OCI-LY7 (cell line): ENCODE data around the gene PIK3C2A. TPM values are rescaled to one million over a fixed set of nuclear protein-coding genes. Genes with fewer than 3 reads are reported as not detected.

Experiments
- BruUV-seq: library from RNA; stranded (reverse); fragments of 400-500 nt; replicated peaks from 2 replicates; lab custom pipeline; 2021; lab: Mats Ljungman, UMichigan
- CTCF ChIA-PET: fragments of 300-600 bp; sonication (Branson Sonifier 250); formaldehyde crosslinking; loops from one replicate; lab custom pipeline; 2022; ENCODE audit warnings: antibody characterized with exemption; ENCODE audit not compliant: unreplicated experiment; lab: Charles Lee
- POLR2A ChIA-PET: fragments of 300-600 bp; sonication (Branson Sonifier 250); formaldehyde crosslinking; loops from one replicate; lab custom pipeline; 2022; ENCODE audit warnings: antibody characterized with exemption; lab: Charles Lee
- DNase-seq: peaks from one replicate; pipeline ENCODE4 v3.0.0-alpha.2; 2015; ENCODE audit warnings: low spot score
- H2AFZ ChIP-seq: fragments of 200-600 bp; sonication (generic), shearing (Covaris generic); 2 replicates; pipeline ENCODE4 v1.6.1; 2014; ENCODE audit warnings: mild to moderate bottlenecking, antibody characterized with exemption, low read length, moderate library complexity
- H3K27ac ChIP-seq: fragments of 200-600 bp; sonication (generic); 2 replicates; pipeline ENCODE4 v1.5.1; 2014; ENCODE audit warnings: mixed run types, low read depth, mild to moderate bottlenecking, moderate library complexity, low read length, inconsistent platforms; ENCODE audit not compliant: poor library complexity, severe bottlenecking
- H3K36me3 ChIP-seq: fragments of 200-600 bp; sonication (generic); 2 replicates; pipeline ENCODE4 v1.6.1; 2014; ENCODE audit warnings: mild to moderate bottlenecking, antibody characterized with exemption, low read length, moderate library complexity, mixed read lengths; ENCODE audit not compliant: insufficient read depth
- H3K4me1 ChIP-seq: fragments of 200-600 bp; sonication (generic); 2 replicates; pipeline ENCODE4 v1.5.1; 2014; ENCODE audit warnings: mild to moderate bottlenecking, low read length; ENCODE audit not compliant: insufficient read depth, poor library complexity, severe bottlenecking
- H3K4me2 ChIP-seq: fragments of 200-600 bp; sonication (generic); 2 replicates; pipeline ENCODE4 v1.6.1; 2014; ENCODE audit warnings: mild to moderate bottlenecking, low read length
- H3K4me3 ChIP-seq: fragments of 200-600 bp; sonication (generic); 2 replicates; pipeline ENCODE4 v1.5.1; 2014; ENCODE audit warnings: mild to moderate bottlenecking, low read depth, low read length; ENCODE audit not compliant: poor library complexity, severe bottlenecking
- H3K79me2 ChIP-seq: fragments of 200-600 bp; sonication (generic); 2 replicates; pipeline ENCODE4 v1.6.1; 2016; ENCODE audit warnings: low read depth, mild to moderate bottlenecking, low read length, moderate library complexity, mixed read lengths; ENCODE audit not compliant: insufficient read depth
- H3K9me2 ChIP-seq: fragments of 200-600 bp; sonication (generic); 2 replicates; pipeline ENCODE4 v1.6.1; 2016; ENCODE audit warnings: mild to moderate bottlenecking, low read length, mixed read lengths; ENCODE audit not compliant: insufficient read depth
- H3K9me3 ChIP-seq: fragments of 200-600 bp; sonication (generic); 2 replicates; pipeline ENCODE4 v1.6.1; 2014; ENCODE audit warnings: mild to moderate bottlenecking, mixed run types, low read length, mixed read lengths
- H4K20me1 ChIP-seq: fragments of 200-600 bp; sonication (generic); 2 replicates; pipeline ENCODE4 v1.6.1; 2014; ENCODE audit warnings: mild to moderate bottlenecking, antibody characterized with exemption, low read length, moderate library complexity, mixed read lengths; ENCODE audit not compliant: insufficient read depth
- CTCF ChIP-seq: fragments of 200-600 bp; sonication (generic); conservative IDR thresholded peaks from 2 replicates; pipeline ENCODE4 v1.5.1; 2014; ENCODE audit warnings: mild to moderate bottlenecking, antibody characterized with exemption, low read length, moderate library complexity, mixed read lengths
- EZH2phosphoT487 ChIP-seq: fragments of 200-600 bp; sonication (generic); IDR thresholded peaks from 2 replicates; pipeline ENCODE4 v1.6.1; 2018; ENCODE audit warnings: low read depth, borderline replicate concordance, mild to moderate bottlenecking, mixed run types, antibody characterized with exemption, low read length, moderate library complexity, mixed read lengths
- intact Hi-C: fragments of 100-400 bp; cut with micrococcal nuclease; formaldehyde crosslinking; loops from one replicate; pipeline ENCODE4 v1.10.0; 2022; ENCODE audit not compliant: unreplicated experiment
- total RNA-seq, 2 experiments: library from RNA; depleted of rRNA in 1 of 2; stranded (reverse); fragments of >200 nt in 1 of 2; shearing (Covaris generic) in 1 of 2; gene quantifications; 2 replicates each; pipeline ENCODE4 v1.2.3, GENCODE V29; 2014 to 2022

PIK3C2A gene
- total RNA-seq, 2 experiments from 2014 or later, result 17.4 to 41.8 TPM

GRCh38 chr11:17164361-17165246 is 43.2 kb downstream of the PIK3C2A start:
- Histone ChIP-seq H3K79me2 (peaks cover 56% of the 10 kb centered on the region), H2AFZ (no peak overlapping the region), H3K4me2 (no peak overlapping the region), H3K4me1 (peaks cover 30% of the 10 kb centered on the region), H3K36me3 (peaks cover 32% of the 10 kb centered on the region), H3K27ac (no peak overlapping the region), H3K9me2 (no peaks in the 10 kb centered on the region), H3K4me3 (no peak overlapping the region), H3K9me3 (no peaks in the 10 kb centered on the region), H4K20me1 (no peaks in the 10 kb centered on the region)
- DNase-seq, result no peak
- ChIA-PET CTCF (interaction anchor here (0.5 kb wide), 1 partner anchor 81 kb away, joined by 3 read pairs; no protein-coding TSS in a partner anchor), POLR2A (interaction anchor here (0.7 to 1.3 kb wide), 2 partner anchors 9 to 25 kb away, joined by 3 to 4 read pairs; no protein-coding TSS in a partner anchor)
- no TSS peak for BruUV-seq
- no peak for TF ChIP-seq EZH2phosphoT487
- no peak for TF ChIP-seq CTCF
- intact Hi-C loops, result no loop called here

DNA sequence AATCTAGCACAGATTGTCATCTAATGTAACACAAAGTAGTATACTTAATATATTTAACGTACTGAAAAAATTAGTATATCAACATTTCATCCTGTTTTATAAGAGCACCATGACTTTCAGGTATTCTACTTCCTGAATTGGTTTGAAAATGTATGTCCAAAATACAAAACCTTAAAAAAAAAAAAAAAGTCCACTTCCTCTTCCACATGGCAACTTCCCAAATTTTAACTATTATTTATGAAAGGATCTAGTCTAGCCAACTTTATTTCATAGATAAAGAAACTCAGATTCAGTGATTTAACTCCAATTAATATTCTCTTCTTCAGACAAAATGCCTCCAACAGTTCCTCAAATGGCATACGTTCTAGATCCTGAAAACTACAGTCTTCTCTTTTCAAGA is 44.0 kb downstream of the PIK3C2A start:
- no peak for DNase-seq
- Histone ChIP-seq H3K79me2 (peaks cover 52% of the 10 kb centered on the region), H3K36me3 (peaks cover 29% of the 10 kb centered on the region), H4K20me1 (no peaks in the 10 kb centered on the region), H3K9me2 (no peaks in the 10 kb centered on the region), H3K9me3 (no peaks in the 10 kb centered on the region), H3K27ac (no peak overlapping the region), H2AFZ (no peak overlapping the region), H3K4me2 (no peak overlapping the region), H3K4me3 (no peak overlapping the region), H3K4me1 (peaks cover 22% of the 10 kb centered on the region)
- POLR2A ChIA-PET, result interaction anchor here (1.1 to 1.3 kb wide), 2 partner anchors 10 to 13 kb away, joined by 3 to 4 read pairs; no protein-coding TSS in a partner anchor
- intact Hi-C loops, result no loop called here
- TF ChIP-seq EZH2phosphoT487, result no peak
- TF ChIP-seq CTCF, result no peak
- BruUV-seq, result no TSS peak
- CTCF ChIA-PET, result interaction anchor here (0.5 kb wide), 1 partner anchor 82 kb away, joined by 3 read pairs; no protein-coding TSS in a partner anchor
